Ovary (tissue), 9 donors: ENCODE results near the gene MIOS. TPM values are rescaled to one million over a fixed set of nuclear protein-coding genes. Genes with fewer than 3 reads are reported as not detected.

ENCODE experiments used
- DNase-seq, 5 donors: peaks; one replicate each; pipeline ENCODE4 v3.0.0-alpha.2; 2019 to 2020
- H3K27ac ChIP-seq, 2 donors: fragments of 200-600 bp; one replicate each; pipeline versions ENCODE4 v1.5.1 to v1.8.0; 2019 to 2022
- H3K27me3 ChIP-seq: fragments of 200-600 bp; one replicate; pipeline ENCODE4 v1.8.0; 2022
- H3K36me3 ChIP-seq: fragments of 200-600 bp; sonication (generic); one replicate; pipeline ENCODE4 v1.5.1; 2019
- H3K4me1 ChIP-seq: one replicate; pipeline ENCODE4 v1.8.1; 2013; ENCODE audit warnings: mild to moderate bottlenecking, moderate library complexity; ENCODE audit not compliant: insufficient read depth
- H3K4me3 ChIP-seq: fragments of 200-600 bp; sonication (generic); one replicate; pipeline ENCODE4 v1.5.1; 2017
- H3K9me3 ChIP-seq, 2 donors: fragments of 200-600 bp in 1 of 2; sonication (generic) in 1 of 2; one replicate each; pipeline versions ENCODE4 v1.5.1 to v1.8.1; 2013 to 2019; ENCODE audit warnings: mild to moderate bottlenecking in 1 of 2, moderate library complexity in 1 of 2
- EP300 ChIP-seq: sonication (generic); formaldehyde crosslinking; IDR thresholded peaks from one replicate; pipeline ENCODE4 v1.6.1; 2017; ENCODE audit warnings: antibody characterized with exemption
- POLR2A ChIP-seq: fragments of 450-650 bp; IDR thresholded peaks from one replicate; pipeline ENCODE4 v1.6.1; 2017; ENCODE audit warnings: antibody characterized with exemption, mild to moderate bottlenecking, moderate library complexity
- WGBS, 3 donors: extraction: QIAGEN DNeasy Blood & Tissue Kit in 1 of 3; methylation state at CpG; one replicate each; pipeline versions ENCODE4 v1.1.5 to v1.1.7; 2013 to 2017; 5-methylcytosine and 5-hydroxymethylcytosine counted together
- intact Hi-C, 4 donors: fragments of 100-400 bp; cut with DNase I; formaldehyde crosslinking; loops; one replicate each; pipeline versions ENCODE4 v1.11.0 to v1.15.1; 2022 to 2023
- polyA plus RNA-seq, 2 donors: library from polyadenylated mRNA; stranded (reverse); fragments of 200-250 nt in 1 of 2; fragments of 350-450 nt in 1 of 2; fragmentation: Illumina TruSeq in 1 of 2; extraction: RNeasy Lipid Tissue Mini Kit (QIAGEN cat#74804) in 1 of 2; gene quantifications; one replicate each; pipeline ENCODE4 v1.2.3, GENCODE V29; 2013 to 2014
- total RNA-seq, 7 donors: library from RNA; depleted of rRNA in 2 of 7; stranded (reverse); fragments of >200 nt in 2 of 7; fragmentation: NEBNext Ultra II Directional in 3 of 7; extraction: Animal tissue kit (Norgen Biotek cat#: 25700) in 3 of 7; gene quantifications; one replicate each; pipeline versions ENCODE4 v1.1.0 to v1.2.4, GENCODE V29; 2016 to 2023
- TF ChIP-seq, protein P1 (sequence below), 3 donors: fragments of 450-650 bp in 2 of 3; fragments of 200-600 bp in 1 of 3; IDR thresholded peaks; one replicate each; pipeline versions ENCODE4 v1.5.1 to v1.8.0; 2016 to 2022; ENCODE audit warnings: antibody characterized with exemption in 3 of 3, mild to moderate bottlenecking in 1 of 3
- donor health status: DM: no; HTN: no; CAD: no; lungs with moderate emphysema.
- donor health status: DM: no; HTN: no; CAD: no.
- donor health status: Bipolar disorder and iron deficiency.
- donor health status: DM: yes; HTN: yes; CAD: no.
- donor health status: DM: no; HTN: no; CAD: no.
- donor health status: DM: yes; HTN: yes; CAD: no.

MIOS gene
- total and polyA plus RNA-seq, 9 donors, result 11.2 to 49.2 (median 26.9) TPM

GRCh38 chr7:7647495-7648036, 80.9 kb downstream of the MIOS start:
- intact Hi-C loops, result no loop called here
- no peaks in the 10 kb centered on the region for H3K4me1 ChIP-seq
- H3K27me3 ChIP-seq, result no peaks in the 10 kb centered on the region
- no peak for DNase-seq
- no peaks in the 10 kb centered on the region for H3K9me3 ChIP-seq
- TF ChIP-seq EP300 (no peak), POLR2A (no peak)
- TF ChIP-seq, protein P1, sequence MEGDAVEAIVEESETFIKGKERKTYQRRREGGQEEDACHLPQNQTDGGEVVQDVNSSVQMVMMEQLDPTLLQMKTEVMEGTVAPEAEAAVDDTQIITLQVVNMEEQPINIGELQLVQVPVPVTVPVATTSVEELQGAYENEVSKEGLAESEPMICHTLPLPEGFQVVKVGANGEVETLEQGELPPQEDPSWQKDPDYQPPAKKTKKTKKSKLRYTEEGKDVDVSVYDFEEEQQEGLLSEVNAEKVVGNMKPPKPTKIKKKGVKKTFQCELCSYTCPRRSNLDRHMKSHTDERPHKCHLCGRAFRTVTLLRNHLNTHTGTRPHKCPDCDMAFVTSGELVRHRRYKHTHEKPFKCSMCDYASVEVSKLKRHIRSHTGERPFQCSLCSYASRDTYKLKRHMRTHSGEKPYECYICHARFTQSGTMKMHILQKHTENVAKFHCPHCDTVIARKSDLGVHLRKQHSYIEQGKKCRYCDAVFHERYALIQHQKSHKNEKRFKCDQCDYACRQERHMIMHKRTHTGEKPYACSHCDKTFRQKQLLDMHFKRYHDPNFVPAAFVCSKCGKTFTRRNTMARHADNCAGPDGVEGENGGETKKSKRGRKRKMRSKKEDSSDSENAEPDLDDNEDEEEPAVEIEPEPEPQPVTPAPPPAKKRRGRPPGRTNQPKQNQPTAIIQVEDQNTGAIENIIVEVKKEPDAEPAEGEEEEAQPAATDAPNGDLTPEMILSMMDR (IDR thresholded peaks at IDR 0.05), result no peak
- 69 to 81% (median 71%) methylated on average over 5 to 6 of the region's 6 CpGs for WGBS, 3 donors
- no peak overlapping the region for H3K4me3 ChIP-seq
- H3K27ac ChIP-seq, result no peak overlapping the region
- H3K36me3 ChIP-seq, result no peaks in the 10 kb centered on the region

- DNase-seq, result no peak
- Histone ChIP-seq H3K4me3 (no peak overlapping the region), H3K27ac (no peak overlapping the region), H3K27me3 (no peaks in the 10 kb centered on the region), H3K9me3 (no peaks in the 10 kb centered on the region), H3K36me3 (no peaks in the 10 kb centered on the region), H3K4me1 (no peaks in the 10 kb centered on the region)
- WGBS, 3 donors, result 94 to 96% (median 96%) methylated on average over 2 of the region's 2 CpGs
- intact Hi-C loops, result no loop called here
- no peak for TF ChIP-seq EP300
- TF ChIP-seq POLR2A, result no peak
- TF ChIP-seq, protein P1 (IDR thresholded peaks at IDR 0.05), result no peak
Measured at GRCh38 chr7:7650682-7651206, 84.1 kb downstream of the MIOS start.

DNA sequence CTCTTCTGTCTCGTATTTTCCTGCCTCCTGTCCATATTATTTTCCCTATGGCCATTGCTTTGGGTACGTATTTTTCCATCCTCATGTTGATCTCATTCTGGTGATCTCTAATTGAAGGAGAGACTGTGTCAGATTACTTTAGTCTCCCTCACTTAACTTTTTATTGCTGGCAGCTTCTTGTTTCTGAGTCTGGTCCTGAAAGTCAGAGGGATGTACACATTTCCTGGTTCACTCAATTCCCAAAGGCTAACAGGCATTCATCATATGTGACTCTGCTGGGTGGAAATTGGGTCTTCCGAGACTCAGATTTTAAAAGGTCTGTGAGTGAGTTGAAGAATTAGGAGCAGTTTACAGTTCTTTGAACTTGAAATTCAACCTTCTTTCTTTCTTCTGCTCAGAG, 84.8 kb downstream of the MIOS start:
- Histone ChIP-seq H3K36me3 (no peaks in the 10 kb centered on the region), H3K27ac (no peak overlapping the region), H3K27me3 (no peaks in the 10 kb centered on the region), H3K4me3 (no peak overlapping the region), H3K9me3 (no peaks in the 10 kb centered on the region), H3K4me1 (no peaks in the 10 kb centered on the region)
- WGBS, 3 donors, result 55 to 72% (median 70%) methylated on average over 3 of the region's 3 CpGs
- intact Hi-C loops, result no loop called here
- no peak for DNase-seq
- TF ChIP-seq POLR2A (no peak), EP300 (no peak)
- TF ChIP-seq, protein P1 (IDR thresholded peaks at IDR 0.05), result no peak

DNA sequence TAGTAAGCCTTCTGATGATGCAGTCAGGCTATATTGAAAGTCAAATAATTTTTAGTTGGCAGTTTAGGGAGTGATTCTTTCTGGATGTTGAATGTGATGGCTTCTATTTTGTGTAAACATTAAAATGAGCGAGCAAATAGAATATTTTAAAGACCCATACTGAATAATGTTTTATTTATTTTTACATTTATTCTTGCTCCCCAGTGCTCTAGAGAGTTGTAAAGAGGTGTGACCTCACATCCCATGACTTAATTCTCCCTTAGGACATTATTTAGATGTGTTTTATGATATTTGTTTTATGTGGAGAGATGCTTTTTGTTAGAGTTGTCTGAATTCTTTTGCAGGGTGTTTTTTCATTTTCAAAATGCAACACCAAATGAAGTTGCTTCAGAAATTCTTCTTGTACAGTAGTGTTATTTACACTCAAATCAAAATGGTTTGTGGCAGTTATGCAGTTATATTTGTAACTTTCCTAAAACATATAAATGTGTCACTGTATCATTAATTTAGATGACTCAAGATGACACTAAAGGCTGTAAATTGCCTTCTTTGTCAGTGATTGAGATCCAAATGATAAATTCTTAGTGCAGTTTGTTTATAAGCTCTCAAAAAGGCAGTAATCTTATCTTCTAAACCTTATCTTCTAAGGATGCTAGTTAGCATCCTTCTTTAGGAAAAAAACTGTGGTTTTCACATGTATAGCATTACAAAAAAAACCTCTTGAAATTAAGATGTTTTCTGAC, 86.3 kb downstream of the MIOS start:
- Histone ChIP-seq H3K36me3 (no peaks in the 10 kb centered on the region), H3K27ac (no peak overlapping the region), H3K9me3 (no peaks in the 10 kb centered on the region), H3K27me3 (no peaks in the 10 kb centered on the region), H3K4me3 (no peak overlapping the region), H3K4me1 (no peaks in the 10 kb centered on the region)
- intact Hi-C loops, result no loop called here
- DNase-seq, result no peak
- 70 to 81% (median 74%) methylated on average over 1 of the region's 1 CpG for WGBS, 3 donors
- TF ChIP-seq, protein P1 (IDR thresholded peaks at IDR 0.05), result no peak
- TF ChIP-seq EP300 (no peak), POLR2A (no peak)
